GM23338 (cell line): ENCODE results near the gene CTRB2. TPM values are rescaled to one million over a fixed set of nuclear protein-coding genes. Genes with fewer than 3 reads are reported as not detected.

Source experiments
- ATAC-seq: fragments of 200-7000 bp; cut with Tn5 transposase; 3 replicates; pipeline ENCODE4 v1.9.1; 2020
- DNase-seq: peaks from one replicate; pipeline ENCODE4 v3.0.0-alpha.2; 2015; ENCODE audit warnings: low spot score
- H2AFZ ChIP-seq: fragments of 200-600 bp; sonication (generic); 2 replicates; pipeline ENCODE4 v1.8.0; 2016; ENCODE audit warnings: antibody characterized with exemption, mild to moderate bottlenecking, moderate library complexity
- H3F3A ChIP-seq: fragments of 200-600 bp; sonication (generic); replicated peaks from 2 replicates; pipeline ENCODE4 v1.8.0; 2017; ENCODE audit warnings: antibody characterized with exemption, mixed run types, low read depth
- H3K27ac ChIP-seq: fragments of 200-600 bp; sonication (generic); 2 replicates; pipeline ENCODE4 v1.6.1; 2016; ENCODE audit warnings: low read depth
- H3K27me3 ChIP-seq: fragments of 200-600 bp; sonication (generic); 2 replicates; pipeline ENCODE4 v1.8.0; 2016; ENCODE audit warnings: mild to moderate bottlenecking, mixed run types, moderate library complexity; ENCODE audit not compliant: insufficient read depth
- H3K36me3 ChIP-seq: fragments of 200-600 bp; sonication (generic); 2 replicates; pipeline ENCODE4 v1.8.0; 2016; ENCODE audit warnings: mild to moderate bottlenecking; ENCODE audit not compliant: insufficient read depth
- H3K4me1 ChIP-seq: fragments of 200-600 bp; sonication (generic); 2 replicates; pipeline ENCODE4 v1.8.0; 2016; ENCODE audit warnings: mild to moderate bottlenecking, moderate library complexity; ENCODE audit not compliant: insufficient read depth
- H3K4me2 ChIP-seq: fragments of 200-600 bp; sonication (generic); 2 replicates; pipeline ENCODE4 v1.7.1; 2017; ENCODE audit warnings: mixed run types
- H3K4me3 ChIP-seq: fragments of 200-600 bp; sonication (generic); 2 replicates; pipeline ENCODE4 v1.6.1; 2016; ENCODE audit warnings: mixed run types
- H3K79me2 ChIP-seq: fragments of 200-600 bp; sonication (generic); replicated peaks from 2 replicates; pipeline ENCODE4 v1.8.0; 2017; ENCODE audit warnings: mild to moderate bottlenecking; ENCODE audit not compliant: insufficient read depth
- H3K9me2 ChIP-seq: fragments of 200-600 bp; sonication (generic); 2 replicates; pipeline ENCODE4 v1.8.0; 2017; ENCODE audit not compliant: insufficient read depth
- H4K20me1 ChIP-seq: fragments of 200-600 bp; sonication (generic); replicated peaks from 2 replicates; pipeline ENCODE4 v1.8.0; 2017; ENCODE audit warnings: mild to moderate bottlenecking; ENCODE audit not compliant: insufficient read depth
- H3K27ac Mint-ChIP-seq: 2 replicates; pipeline ENCODE4 v1.8.0; 2020; ENCODE audit warnings: inconsistent platforms, mild to moderate bottlenecking, moderate library complexity, mixed read lengths
- H3K27me3 Mint-ChIP-seq: 3 replicates; pipeline ENCODE4 v1.8.0; 2022; ENCODE audit warnings: low read depth, mild to moderate bottlenecking, moderate library complexity, mixed read lengths, inconsistent platforms; ENCODE audit not compliant: insufficient read depth, poor library complexity
- H3K36me3 Mint-ChIP-seq: 3 replicates; pipeline ENCODE4 v1.8.0; 2021; ENCODE audit warnings: low read depth, mild to moderate bottlenecking, inconsistent platforms, moderate library complexity, mixed read lengths
- H3K4me1 Mint-ChIP-seq: 3 replicates; pipeline ENCODE4 v1.8.0; 2020; ENCODE audit warnings: mild to moderate bottlenecking, inconsistent platforms, mixed read lengths
- H3K4me3 Mint-ChIP-seq: 3 replicates; pipeline ENCODE4 v1.8.0; 2021; ENCODE audit warnings: moderate library complexity, mild to moderate bottlenecking, inconsistent platforms, mixed read lengths
- H3K9me3 Mint-ChIP-seq: 3 replicates; pipeline ENCODE4 v1.8.0; 2020; ENCODE audit warnings: moderate library complexity, mild to moderate bottlenecking, inconsistent platforms, mixed read lengths
- CREB1 ChIP-seq: fragments of 250-450 bp; sonication (Bioruptor Pico); IDR thresholded peaks from 2 replicates; pipeline ENCODE4 v1.5.0; 2020; ENCODE audit warnings: low read depth, mild to moderate bottlenecking, moderate library complexity
- ETS1 ChIP-seq: IDR thresholded peaks from 2 replicates; pipeline ENCODE4 v1.6.1; 2016; ENCODE audit warnings: antibody characterized with exemption
- EZH2 ChIP-seq: fragments of 200-600 bp; sonication (generic); IDR thresholded peaks from one replicate; pipeline ENCODE4 v1.8.0; 2017; ENCODE audit warnings: antibody characterized with exemption, mild to moderate bottlenecking, low read depth; ENCODE audit not compliant: unreplicated experiment
- NANOG ChIP-seq: IDR thresholded peaks from 2 replicates; pipeline ENCODE4 v1.6.1; 2016; ENCODE audit warnings: antibody characterized with exemption, borderline replicate concordance
- ZNF331 ChIP-seq: fragments of 250-450 bp; sonication (Bioruptor Pico); IDR thresholded peaks from 2 replicates; pipeline ENCODE4 v1.5.0; 2020; ENCODE audit warnings: low read depth, mild to moderate bottlenecking, moderate library complexity
- polyA plus RNA-seq: library from polyadenylated mRNA; unstranded; fragments of >200 nt; fragmentation: Nextera tagmentation; extraction: Ambion mirVana; gene quantifications from 2 replicates; pipeline ENCODE4 v1.2.1, GENCODE V29; 2016
- total RNA-seq: library from RNA; depleted of rRNA; stranded (reverse); fragments of >200 nt; shearing (Covaris generic); gene quantifications from 2 replicates; pipeline ENCODE4 v1.2.3, GENCODE V29; 2014
- TF ChIP-seq, protein P1 (sequence below): IDR thresholded peaks from one replicate; pipeline ENCODE4 v1.6.1; 2018; ENCODE audit warnings: antibody characterized with exemption; ENCODE audit not compliant: unreplicated experiment

CTRB2 gene
- total and polyA plus RNA-seq, 2 experiments from 2014 or later, result not detected

DNA sequence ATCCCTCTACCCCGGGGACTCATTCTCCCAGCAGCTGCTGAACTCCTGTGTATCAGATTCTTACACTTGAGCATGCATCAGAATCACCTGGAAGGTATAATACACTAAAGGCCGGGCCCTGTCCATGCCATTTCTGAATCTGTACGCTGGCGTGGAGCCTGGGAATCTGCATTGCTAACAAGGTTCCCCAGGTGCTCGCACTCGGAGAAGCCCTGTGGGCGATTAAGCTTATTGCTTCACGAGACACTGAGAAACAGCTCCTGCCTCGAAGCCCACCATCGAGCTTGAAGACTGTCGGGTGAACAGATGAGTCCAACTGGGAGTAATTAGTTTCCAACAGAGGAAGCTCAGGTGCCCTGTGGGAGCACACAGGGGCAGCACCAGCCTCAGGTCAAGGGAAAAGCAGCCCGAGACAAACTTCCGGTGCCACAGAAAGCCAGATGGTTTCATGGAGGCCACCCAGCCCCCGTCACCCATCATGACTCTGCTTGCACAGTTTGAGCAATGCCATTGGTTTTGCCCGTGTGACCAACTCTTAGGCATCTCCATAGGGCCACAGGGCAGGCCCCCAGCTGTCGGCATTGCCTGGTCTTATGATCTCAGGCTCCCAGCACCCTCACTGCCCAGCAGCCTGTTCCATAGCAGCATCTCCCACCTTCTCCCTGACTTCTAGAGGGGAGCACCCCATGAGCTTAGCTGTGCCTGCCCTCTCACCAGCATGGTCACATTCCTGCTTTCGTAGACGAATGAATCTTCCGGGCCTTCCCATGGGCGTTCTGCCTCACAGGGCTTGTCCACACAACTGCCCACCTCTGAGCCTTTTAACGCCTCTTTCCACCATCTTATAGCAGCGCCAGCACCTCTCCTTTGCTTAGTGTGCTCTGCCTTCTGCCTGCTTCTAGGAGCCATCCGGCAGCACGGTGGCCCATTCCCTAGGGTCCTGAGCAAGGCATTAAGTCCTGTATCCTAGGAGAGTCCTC is 10.9 kb downstream of the CTRB2 start:
- DNase-seq, result no peak
- Mint-ChIP-seq H3K4me1 (peaks cover 9% of the 10 kb centered on the region), H3K9me3 (no peaks in the 10 kb centered on the region; the same call in 2 of the 3 replicates), H3K4me3 (no peak overlapping the region), H3K27me3 (peaks cover 11% of the 10 kb centered on the region), H3K27ac (no peak overlapping the region), H3K36me3 (no peaks in the 10 kb centered on the region)
- ATAC-seq, result no peak
- TF ChIP-seq ZNF331, result no peak
- TF ChIP-seq, protein P1, sequence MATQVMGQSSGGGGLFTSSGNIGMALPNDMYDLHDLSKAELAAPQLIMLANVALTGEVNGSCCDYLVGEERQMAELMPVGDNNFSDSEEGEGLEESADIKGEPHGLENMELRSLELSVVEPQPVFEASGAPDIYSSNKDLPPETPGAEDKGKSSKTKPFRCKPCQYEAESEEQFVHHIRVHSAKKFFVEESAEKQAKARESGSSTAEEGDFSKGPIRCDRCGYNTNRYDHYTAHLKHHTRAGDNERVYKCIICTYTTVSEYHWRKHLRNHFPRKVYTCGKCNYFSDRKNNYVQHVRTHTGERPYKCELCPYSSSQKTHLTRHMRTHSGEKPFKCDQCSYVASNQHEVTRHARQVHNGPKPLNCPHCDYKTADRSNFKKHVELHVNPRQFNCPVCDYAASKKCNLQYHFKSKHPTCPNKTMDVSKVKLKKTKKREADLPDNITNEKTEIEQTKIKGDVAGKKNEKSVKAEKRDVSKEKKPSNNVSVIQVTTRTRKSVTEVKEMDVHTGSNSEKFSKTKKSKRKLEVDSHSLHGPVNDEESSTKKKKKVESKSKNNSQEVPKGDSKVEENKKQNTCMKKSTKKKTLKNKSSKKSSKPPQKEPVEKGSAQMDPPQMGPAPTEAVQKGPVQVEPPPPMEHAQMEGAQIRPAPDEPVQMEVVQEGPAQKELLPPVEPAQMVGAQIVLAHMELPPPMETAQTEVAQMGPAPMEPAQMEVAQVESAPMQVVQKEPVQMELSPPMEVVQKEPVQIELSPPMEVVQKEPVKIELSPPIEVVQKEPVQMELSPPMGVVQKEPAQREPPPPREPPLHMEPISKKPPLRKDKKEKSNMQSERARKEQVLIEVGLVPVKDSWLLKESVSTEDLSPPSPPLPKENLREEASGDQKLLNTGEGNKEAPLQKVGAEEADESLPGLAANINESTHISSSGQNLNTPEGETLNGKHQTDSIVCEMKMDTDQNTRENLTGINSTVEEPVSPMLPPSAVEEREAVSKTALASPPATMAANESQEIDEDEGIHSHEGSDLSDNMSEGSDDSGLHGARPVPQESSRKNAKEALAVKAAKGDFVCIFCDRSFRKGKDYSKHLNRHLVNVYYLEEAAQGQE, result no peak
- no peak for TF ChIP-seq CREB1 (CRISPR knock-in tag)
- Histone ChIP-seq H2AFZ (peak overlapping the region; percentile 63), H3K9me2 (no peaks in the 10 kb centered on the region), H3K79me2 (no peaks in the 10 kb centered on the region), H3F3A (0 out of 2 replicates have a peak, but pooled peaks cover 4% of the 10 kb centered on the region), H3K27me3 (no peaks in the 10 kb centered on the region), H3K4me2 (no peak overlapping the region), H3K4me1 (peaks cover 8% of the 10 kb centered on the region; the same call in 1 of the 2 replicates), H3K36me3 (no peaks in the 10 kb centered on the region), H3K4me3 (no peak overlapping the region), H3K27ac (no peak overlapping the region), H4K20me1 (no peaks in the 10 kb centered on the region)

DNA sequence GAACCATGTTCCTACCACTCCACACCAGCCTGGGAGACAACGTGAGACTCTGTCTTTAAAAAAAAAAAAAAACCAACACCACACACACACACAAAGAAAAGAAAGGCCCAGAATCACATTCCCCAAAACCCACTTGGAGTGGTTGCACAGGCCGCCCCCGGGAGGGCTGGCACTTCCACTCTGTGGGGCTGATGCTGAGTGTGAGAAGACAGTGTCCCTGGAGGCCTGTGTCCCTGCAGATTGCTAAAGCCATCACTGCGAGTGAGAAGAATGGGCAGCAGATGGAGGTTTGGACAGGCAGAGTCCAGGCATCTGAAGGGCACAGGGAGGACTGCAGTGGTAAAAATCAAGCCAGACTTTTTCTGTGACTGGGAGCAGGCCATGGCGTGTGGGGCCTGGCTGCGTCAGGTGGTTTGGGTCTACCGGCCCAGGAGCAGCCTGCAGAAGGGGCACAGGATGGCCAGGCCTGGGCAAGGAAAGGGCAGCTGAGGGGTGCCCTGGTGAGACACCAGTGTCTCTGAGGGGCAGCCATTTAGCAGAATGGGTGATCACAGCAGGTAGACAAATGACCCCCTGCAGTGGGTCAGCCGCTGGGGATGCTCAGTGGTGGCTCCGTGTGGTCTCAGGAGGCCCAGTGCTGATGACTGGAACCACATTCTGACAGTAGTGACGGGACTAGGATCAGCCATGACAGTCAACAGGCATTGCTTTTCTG is 13.1 kb downstream of the CTRB2 start:
- Histone ChIP-seq H3K79me2 (no peaks in the 10 kb centered on the region), H3K9me2 (no peaks in the 10 kb centered on the region), H3K4me2 (no peak overlapping the region), H3F3A (0 out of 2 replicates have a peak, but pooled peaks cover 7% of the 10 kb centered on the region), H3K27ac (no peak overlapping the region), H3K36me3 (no peaks in the 10 kb centered on the region), H4K20me1 (no peaks in the 10 kb centered on the region), H3K4me3 (no peak overlapping the region), H3K27me3 (no peaks in the 10 kb centered on the region), H2AFZ (no peak overlapping the region), H3K4me1 (peaks cover 8% of the 10 kb centered on the region; the same call in 1 of the 2 replicates)
- DNase-seq (no peak), ATAC-seq (no peak)
- no peak for TF ChIP-seq EZH2
- TF ChIP-seq NANOG, result no peak
- TF ChIP-seq ETS1, result no peak
- Mint-ChIP-seq H3K4me1 (peaks cover 9% of the 10 kb centered on the region), H3K36me3 (no peaks in the 10 kb centered on the region), H3K4me3 (no peak overlapping the region), H3K27me3 (peaks cover 10% of the 10 kb centered on the region), H3K9me3 (no peaks in the 10 kb centered on the region; the same call in 2 of the 3 replicates), H3K27ac (no peak overlapping the region)
